NCI-H2029 (cell line): Measurements from ENCODE around the gene FAM3B.
"Not testable (repeated sequence)": the region's sequence is repeated elsewhere in the genome, so short reads cannot be mapped to it uniquely, and the experiment has no call there.

ENCODE experiments used
- DNase-seq: peaks from one replicate; lab custom pipeline; 2025; lab: John Stamatoyannopoulos, UW

The FAM3B gene

DNA sequence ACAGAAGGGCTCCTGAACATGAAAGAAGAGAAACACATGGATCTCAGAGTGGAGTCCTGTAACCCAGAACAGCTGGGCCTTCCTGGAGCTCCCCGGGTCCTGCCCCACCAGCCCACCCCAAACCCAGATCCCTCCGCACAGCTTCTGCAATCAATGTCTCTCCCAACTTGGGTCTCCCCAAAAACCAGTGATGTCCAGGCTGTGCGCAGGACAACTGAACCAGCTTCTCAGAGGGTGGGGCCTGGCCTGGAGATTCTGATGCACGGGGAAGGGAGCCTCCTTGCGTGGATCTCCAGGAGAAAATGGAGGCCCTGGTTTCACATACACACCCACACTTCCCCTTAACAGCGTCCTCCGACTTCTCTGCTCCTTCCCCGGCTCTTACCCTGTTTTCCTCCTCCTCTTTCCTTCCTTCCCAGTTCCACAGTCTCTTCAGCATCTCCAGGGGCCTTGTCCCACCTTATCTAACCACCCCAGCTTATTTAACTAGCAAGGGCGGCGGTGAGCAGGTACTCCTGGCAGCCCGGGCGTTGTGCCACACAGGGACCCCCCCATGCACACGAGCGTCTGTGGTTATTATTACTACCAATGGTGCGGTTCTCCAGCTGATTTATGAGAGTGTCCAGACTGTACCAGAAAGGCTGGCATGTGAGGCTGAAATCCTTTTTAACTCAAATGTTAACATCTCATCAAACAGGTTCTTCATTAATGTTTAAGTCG is 34.0 kb downstream of the FAM3B start:
- DNase-seq, result no peak

DNA sequence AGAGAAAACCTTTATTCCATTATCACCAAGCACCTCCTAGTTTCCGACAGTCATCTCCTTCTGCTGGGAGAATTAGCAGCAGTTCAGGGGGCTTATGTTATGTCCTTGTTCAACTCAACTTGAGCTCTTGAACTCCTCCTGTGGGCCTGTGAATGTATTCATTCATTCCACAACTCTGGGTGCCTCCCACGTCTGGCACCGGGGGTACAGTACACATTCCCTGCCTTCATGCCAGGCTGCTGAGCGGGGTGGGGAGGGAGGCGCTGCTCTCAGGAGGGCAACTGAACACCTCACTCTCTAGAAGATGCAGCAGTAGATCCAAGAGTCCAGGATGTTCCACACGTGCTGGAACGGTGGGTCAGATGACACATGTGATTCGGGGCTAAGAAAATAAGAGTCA is 40.9 kb downstream of the FAM3B start:
- no peak for DNase-seq

DNA sequence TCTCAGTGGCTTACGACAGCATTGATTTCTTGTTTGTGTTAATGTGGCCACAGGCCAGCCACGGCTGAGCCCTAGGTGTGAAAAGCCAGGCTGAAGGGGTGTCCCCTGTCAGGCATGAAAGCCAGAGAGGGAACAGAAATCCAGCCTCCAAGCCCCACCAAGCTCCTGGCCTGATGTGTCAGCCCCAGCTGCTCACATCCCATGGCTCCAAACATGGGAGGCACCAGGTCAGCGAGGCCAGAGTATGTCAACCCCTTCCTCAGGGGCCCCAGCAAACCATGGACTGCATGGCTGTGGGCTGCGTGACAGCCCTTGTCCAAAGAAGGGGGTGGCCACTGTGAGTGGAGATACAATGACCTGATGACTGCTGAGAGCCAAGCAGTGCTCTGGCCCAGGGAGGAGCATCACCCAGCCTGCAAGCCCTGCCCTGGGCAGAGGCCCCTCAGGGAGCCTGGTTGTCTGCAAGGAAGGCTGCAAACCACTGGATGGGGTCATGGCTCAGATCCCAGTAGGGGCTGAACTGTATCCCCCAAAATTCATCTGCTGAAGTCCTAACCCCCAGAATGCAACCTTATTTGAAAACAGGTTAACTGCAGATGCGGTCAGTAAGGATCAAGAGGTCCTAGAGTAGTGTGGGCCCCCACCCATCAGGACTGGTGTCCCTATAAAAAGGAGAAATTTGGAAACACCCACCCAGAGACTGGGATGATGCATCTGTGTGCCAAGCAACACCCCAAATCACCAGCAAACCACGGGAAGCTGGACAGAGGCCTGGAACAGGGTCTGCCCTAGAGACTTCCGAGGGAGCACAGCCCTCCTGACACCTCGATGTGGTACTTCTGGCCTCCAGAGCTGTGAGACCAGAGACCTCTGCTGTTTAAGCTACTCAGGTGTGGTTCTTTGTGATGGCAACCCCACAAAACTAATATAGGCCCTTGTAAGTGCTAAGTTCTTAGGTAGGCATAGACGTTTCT is 41.9 kb downstream of the FAM3B start:
- no peak for DNase-seq

DNA sequence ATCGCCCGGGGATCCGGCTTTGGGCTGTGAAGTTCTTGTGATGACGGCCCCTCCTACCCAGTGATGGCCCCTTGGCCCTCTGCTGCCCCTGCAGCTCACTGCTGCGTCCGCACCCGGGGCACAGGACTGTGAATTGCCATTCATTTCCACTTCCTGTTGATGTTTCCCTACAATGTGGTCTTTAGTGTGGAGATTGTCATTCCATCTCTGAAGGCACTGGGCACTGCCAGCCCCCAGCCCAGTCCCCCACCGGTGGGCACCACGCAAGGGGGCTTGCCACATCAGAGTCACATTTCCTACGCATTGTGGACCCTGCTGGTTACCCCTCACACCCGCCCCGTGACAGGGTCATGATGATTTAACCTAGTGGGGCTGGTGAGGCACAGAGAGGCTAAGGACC is 42.7 kb downstream of the FAM3B start:
- DNase-seq, result no peak

DNA sequence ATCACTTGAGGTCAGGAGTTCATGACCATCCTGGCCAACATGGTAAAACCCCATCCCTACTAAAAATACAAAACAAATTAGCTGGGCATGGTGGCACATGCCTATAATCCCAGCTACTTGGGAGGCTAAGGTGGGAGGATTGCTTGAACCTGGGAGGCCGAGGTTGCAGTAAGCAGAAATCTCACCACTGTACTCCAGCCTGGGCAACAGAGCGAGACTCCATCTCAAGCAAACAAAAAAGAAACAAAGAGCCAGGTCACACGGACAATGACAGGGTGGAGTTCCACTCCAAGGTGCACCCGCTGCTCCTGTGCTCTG is 43.1 kb downstream of the FAM3B start:
- DNase-seq, result not testable (repeated sequence)

DNA sequence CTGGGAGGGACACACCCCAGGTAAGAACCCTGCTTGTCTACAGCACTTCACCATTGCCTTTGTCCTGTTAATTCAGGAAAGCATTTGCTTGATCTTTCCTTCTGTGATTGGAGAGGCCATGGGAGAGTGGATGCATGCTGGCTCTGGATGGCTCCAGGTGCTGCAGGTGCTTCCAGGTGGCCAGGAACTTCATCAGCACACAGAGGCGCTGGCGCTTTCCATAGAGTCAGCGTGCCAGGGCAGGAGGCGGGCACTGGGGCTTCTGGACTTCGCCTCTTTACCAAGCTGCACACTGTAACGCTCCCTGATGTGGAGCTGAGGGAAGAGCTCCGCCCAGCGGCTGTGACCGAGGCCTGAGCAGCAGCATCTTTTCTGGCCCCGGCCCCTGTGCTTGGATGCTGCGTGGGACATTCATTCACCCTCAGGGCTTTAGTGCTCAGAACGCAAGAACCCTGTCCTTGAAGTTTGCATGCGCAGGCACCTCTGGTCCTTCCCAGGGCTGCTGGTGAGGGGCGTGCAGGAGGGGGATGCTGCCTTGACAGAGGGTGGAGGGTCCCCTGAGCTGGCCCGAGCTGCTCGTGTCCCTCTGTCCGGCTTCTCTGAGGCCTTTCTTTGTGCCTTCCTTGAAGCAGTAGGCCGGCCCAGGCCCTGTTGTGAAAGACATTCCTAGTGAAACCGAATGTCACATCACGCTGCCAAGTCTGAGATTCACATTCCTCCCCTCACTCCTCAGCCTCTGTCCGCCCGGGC is 43.6 kb downstream of the FAM3B start:
- DNase-seq, result peak; percentile 70

DNA sequence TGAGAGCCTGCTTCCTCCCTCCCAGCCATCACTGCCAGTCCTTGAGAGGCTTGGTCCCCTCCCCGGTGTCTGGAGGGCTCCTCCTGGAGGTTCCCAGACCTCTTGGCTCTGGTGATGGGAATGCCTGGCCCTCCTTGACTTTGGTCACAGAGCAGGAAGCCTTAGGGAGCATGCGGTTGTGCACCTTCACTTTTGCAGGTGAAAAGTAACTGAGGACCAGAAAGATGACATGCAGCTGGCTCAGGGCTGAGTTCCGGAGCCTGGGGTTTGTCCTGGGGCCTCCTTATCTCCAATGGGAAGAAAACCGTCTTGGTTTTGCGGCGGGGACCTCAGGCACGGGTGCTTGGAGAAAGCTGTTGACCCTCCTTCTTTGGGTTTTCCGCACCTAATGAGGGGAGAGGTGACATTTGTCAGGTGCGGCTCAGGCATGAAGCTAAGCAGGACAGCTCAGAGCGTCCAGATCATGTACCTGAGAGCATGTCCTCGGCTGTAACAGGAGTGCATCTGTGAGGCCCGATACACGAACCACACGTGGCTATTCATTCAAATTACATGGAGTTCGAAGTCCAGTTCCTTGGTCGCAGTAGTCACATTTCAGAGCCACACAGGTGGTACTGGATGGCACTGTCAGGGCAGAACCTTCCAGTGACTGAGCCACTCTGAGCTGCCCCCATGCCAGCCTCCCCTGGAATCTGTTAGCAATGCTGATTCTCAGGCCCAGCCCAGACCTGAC is 44.6 kb downstream of the FAM3B start:
- DNase-seq, result no peak

DNA sequence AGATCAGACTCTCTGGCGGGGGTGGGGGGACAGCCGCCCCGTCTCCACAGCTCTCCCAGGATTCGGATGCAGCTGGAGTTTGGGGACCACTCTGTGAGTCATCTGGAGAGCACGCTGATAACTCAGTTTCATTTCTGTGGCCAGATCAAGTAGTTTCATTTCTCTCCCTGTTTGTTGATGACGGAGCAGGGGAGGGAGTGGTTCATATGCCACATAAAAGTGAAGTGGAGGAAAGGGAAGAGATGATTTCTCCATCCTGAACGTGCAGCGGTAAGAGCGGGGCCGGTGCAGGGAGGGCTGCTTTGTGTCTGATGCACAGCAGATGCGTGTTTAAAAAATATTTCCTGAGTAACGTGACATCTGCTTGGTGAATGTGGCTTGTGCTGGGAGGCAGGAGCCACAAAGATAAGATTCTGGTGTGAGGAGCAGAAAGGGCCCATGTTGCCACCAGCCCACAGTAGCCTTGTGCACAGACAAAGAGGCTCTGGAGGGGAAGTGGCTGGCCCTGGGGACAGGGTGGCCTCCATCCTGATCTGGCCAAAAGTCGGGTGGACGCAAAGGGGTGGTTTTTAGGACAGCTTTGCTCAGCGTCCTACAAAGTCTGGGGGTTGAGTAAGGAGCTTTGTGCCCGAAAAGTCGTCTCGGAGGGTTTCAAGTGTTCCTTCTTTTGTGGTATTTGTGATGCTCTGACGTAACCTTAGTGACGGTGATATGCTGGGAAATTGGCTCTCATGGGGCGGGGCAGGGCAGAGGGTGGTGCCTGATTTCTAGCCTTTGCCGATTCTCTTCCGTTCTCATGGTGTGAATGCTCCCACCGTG is 45.4 kb downstream of the FAM3B start, which contains the start of gene MX2:
TSS of gene MX2 (plus strand) at position 242 of the 819 bp plus-strand sequence. CDS start 14,880 bp downstream, outside the sequence.
- DNase-seq, result peak; percentile 55

DNA sequence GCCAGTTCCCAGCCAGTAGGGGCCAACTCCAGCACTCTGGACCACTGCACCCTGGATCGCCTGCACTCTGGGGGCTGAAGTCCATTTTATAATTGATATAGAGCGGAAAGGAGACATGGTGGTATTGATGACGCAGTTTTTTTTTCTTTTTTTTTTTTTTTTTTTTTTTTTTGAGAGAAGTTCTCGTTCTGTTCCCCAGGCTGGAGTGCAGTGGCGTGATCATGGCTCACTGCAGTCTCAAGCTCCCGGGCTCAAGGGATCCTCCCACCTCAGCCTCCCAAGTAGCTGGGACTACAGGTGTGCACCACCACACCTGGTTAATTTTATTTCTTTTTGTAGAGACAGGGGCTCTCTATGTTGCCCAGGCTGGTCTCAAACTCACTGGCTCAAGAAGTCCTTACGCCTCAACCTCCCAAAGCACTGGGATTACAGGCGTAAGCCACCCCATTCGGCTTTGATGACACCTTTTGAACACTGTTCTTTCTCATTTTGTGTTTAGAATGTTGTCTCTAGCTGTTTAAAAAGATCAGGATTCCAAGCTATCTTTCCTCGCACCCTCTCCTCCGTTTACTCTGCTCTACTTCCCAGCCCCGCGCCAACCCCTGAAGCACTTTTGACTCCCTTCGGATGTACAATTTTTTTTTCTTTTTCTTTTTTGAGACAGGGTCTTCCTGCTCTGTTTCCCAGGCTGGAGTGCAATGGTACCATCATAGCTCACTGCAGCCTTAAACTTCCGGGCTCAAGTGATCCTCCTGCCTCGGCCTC is 46.2 kb downstream of the FAM3B start:
- DNase-seq, result no peak

DNA sequence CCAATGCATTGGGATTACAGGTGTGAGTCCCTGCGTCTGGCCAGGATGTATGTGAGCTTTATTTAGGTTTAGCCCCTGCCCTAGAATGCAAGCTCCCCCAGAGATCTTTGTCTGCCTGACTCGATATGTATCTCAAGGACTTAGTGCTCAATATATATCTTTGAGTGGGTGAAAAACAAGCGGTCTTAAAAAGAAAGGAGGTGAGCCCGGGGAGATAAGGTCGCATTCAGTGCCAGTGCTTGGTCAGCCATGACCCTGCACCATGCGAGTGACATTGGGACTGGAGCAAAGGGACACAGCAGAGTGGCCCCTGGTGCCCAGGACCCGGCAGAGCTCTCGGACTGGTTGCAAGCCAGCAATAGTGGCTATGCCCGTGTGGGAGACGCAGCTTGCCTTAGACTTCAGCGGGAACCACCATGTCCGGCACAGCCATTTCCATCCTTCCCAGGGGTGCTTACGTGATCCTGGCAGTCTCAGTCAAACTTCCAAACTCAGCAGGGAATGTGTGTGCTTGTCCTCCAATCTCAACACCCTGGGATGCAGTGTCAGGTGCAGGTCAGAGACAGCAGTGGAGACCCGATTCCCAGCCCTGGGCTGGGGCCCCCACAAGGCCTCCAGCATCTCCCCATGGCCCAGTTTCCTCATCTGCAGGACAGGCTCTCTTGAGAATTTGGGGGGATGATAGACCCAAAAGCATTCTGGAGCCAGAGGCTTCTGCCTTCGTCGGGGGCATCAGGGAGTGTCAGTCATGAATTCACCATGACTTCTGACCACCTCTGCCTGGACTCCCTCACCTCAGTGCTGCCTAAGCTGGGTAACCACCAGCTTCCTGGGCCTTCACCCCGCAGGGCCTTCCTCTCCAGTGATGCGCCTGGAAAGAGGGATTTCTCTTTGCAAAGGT is 47.0 kb downstream of the FAM3B start:
- no peak for DNase-seq

DNA sequence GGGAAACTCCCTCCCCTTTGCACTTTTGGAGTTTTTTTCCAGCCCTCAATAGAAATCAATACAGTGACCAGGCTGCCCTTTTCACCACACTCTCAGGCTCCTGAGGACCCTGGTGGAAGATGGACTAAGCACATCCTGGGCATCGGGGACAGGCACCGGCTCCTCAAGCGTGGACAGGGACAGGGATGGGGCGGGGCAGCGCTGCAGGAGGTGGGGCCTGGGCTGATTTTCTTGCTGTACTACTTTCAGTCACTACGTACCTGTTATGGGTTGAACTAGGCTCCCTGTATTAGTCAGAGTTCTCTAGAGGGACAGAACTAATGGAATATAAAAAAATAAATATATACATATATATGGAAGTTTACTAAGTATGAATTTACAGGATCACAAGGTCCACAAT is 47.7 kb downstream of the FAM3B start:
- no peak for DNase-seq

DNA sequence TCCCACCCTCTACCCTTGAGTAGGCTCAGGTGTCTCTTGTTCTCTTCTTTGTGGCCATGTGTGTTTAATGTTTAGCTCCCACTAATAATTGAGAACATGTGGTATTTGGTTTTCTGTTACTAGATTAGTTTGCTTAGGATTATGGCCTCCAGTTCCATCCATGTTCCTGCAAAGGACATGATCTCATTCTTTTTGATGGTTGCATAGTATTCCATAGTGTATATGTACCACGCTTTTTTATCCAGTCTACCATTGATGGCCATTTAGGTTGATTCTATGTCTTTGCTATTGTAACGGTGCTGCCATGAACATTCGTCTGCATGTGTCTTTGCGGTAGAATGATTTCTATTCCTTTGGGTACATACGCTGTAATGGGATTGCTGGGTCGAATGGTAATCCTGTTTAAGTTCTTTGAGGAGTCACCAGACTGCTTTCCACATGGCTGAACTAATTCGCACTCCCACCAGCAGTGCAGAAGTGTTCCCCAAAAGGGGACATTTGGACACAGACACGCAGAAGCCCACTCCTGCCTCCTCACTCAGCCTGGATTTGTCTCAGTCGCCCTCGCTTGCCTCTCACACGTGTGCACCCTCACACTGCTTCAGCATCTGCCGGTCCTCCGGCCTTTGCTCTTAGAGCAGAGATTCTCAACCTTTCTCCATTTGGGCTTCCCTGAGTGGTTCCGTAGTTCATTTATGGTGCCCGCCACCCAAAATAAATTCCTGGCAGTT is 48.9 kb downstream of the FAM3B start:
- no peak for DNase-seq

DNA sequence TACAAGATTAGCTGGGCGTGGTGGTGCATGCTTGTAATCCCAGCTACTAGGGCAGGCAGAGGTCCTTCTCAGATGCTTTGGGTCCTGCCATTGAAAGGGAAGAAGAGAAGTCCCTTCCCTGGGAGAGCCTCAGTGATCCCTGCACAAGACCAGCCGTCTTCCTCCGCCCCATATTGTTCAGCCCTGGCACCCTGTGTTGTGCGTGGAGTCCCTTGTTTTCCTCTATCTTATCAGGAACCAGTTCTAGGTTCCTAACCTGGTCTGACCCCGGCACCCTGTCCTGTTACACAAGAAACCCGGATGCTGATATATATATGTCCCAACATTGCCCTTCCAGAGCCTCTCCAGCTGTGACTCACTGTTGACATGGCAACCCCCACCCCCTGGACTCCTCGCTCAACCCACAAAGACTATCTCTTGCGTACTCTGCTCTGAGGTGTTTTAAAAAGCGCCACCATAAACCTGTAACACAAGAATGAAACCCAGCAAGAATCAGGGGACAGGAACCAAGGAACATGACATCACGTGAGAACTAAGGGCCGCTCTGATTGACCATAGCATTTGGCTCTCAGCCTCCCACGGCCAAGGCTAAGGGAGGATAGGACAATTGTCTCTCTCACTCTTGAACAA is 50.0 kb downstream of the FAM3B start:
- DNase-seq, result peak; percentile 14

DNA sequence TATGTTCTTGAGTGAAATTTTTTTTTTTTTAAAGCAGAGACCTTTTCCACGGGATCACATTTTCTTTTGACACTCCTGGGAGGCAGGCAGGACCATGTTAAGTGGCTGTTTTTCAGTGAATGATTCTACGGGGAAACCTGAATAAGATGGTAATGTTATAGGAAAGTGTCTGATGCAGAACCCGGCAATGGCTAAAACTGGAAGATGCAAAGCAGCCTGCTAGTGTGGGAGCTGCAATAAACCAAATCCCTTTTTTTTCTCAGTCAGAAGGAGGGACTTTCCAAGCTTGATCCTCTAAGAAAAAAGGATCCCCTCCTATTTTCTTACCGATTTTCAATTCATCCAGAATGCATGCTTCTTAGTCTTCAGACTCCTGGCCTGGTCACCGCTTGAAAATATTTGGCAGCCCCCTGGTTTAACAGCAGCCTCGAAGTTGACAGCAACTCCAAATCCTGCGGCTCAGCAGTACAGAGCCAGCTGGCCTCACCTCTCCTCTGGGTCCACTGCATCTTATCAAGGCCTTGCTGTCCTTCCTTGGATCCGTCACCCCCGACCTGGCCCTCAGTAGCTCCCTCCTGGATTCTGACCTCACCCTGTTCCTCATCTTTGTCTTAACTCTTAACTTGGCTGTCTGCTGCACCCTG is 50.8 kb downstream of the FAM3B start:
- no peak for DNase-seq

DNA sequence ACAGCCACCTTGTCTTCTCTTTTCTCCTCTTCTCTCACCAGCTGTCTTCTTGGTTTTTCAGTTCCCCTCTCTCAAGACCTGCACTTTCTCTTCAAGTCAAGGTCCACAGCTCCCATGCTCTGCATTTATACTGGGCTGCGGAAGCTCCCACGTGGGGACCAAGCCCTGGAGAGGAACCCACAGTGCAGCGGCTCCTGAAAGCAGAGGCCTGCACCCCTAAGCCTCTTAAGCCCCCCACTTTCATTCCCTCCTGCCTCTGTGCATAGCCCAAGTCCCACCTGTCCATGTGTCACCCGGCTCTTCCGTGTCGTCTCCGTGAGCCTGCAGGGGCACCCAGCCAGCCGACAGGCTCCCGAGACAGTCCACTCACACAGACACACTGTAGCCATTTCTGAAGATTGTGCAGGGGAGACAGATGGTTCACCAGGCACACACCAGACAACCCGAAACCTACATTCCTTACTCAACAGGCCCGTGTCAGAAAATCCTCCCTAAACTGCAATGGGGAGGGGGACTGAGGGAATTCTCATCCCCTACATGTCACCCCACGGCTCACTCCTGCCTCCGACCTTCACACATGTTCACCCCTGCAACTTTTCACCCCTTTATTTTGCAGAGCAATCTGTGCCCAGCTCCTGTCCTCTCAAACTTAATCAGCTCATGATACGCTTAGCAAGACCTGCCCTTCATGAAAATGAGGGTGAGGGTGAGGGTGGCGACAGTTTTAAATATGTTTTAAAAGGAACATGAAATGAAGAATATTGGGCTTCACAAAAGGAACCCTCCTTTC is 51.5 kb downstream of the FAM3B start:
- DNase-seq, result no peak

DNA sequence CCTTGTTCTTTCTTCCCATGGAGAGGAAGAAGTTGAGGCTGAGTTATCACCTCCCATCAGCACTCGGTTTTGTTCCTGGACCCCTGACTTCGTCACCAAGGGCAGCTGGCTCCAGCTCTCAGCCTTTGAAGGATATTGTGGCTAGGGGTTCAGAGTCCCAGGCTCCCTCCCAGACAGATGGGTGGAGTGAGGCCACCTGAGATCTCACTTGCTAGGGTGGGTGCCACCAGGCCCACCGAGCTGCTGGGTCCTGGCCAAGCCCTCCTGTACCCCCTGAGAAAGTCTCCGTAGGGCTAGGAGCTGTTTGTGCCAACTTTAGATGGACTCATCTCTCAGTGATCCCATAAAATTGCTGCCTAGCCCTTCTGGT is 52.1 kb downstream of the FAM3B start:
- DNase-seq, result no peak
